H1 (cell line): ENCODE results near the gene GNB3. TPM values are rescaled to one million over a fixed set of nuclear protein-coding genes. Genes with fewer than 3 reads are reported as not detected.

Experiments used
- CTCF ChIA-PET: fragments of 300-600 bp; sonication (Branson Sonifier 250); formaldehyde crosslinking; loops from one replicate; lab custom pipeline; 2021; ENCODE audit not compliant: partially characterized antibody; lab: Charles Lee
- POLR2A ChIA-PET: fragments of 300-600 bp; sonication (Branson Sonifier 250); formaldehyde crosslinking; loops from one replicate; lab custom pipeline; 2021; ENCODE audit warnings: inconsistent platforms; ENCODE audit not compliant: partially characterized antibody; lab: Charles Lee
- DNase-seq, 2 experiments: peaks; one replicate each; pipeline versions ENCODE4 v3.0.0 to v3.0.0-alpha.2; 2010 to 2022; ENCODE audit warnings: low spot score in 2 of 2, low read depth in 1 of 2, mixed read lengths in 1 of 2
- FAIRE-seq: peaks from 2 replicates; lab custom pipeline; 2011; peaks lifted over from hg19 to GRCh38; lab: Jason Lieb, UNC
- H2AFZ ChIP-seq: 2 replicates; pipeline ENCODE4 v1.8.1; 2012; ENCODE audit warnings: low read length, inconsistent platforms
- H2AK5ac ChIP-seq: 2 replicates; pipeline ENCODE4 v1.6.1; 2013; ENCODE audit warnings: low read depth, low read length
- H2BK120ac ChIP-seq: replicated peaks from 2 replicates; pipeline ENCODE3; 2013; ENCODE audit warnings: low read depth, low read length, inconsistent platforms
- H2BK12ac ChIP-seq: 2 replicates; pipeline ENCODE4 v1.6.1; 2013; ENCODE audit warnings: low read depth, low read length
- H2BK15ac ChIP-seq: 2 replicates; pipeline ENCODE4 v1.6.1; 2013; ENCODE audit warnings: low read length
- H2BK20ac ChIP-seq: 2 replicates; pipeline ENCODE4 v1.6.1; 2013; ENCODE audit warnings: low read length
- H2BK5ac ChIP-seq: 2 replicates; pipeline ENCODE4 v1.6.1; 2013; ENCODE audit warnings: low read depth, low read length
- H3K14ac ChIP-seq: 2 replicates; pipeline ENCODE4 v1.6.1; 2013; ENCODE audit warnings: inconsistent platforms; ENCODE audit not compliant: insufficient read length
- H3K18ac ChIP-seq: 2 replicates; pipeline ENCODE4 v1.6.1; 2013; ENCODE audit warnings: low read length; ENCODE audit errors: extremely low read depth
- H3K23ac ChIP-seq: 2 replicates; pipeline ENCODE4 v1.6.1; 2013; ENCODE audit warnings: inconsistent platforms; ENCODE audit not compliant: insufficient read length
- H3K23me2 ChIP-seq: 2 replicates; pipeline ENCODE4 v1.6.1; 2013; ENCODE audit warnings: low read depth, low read length
- H3K27ac ChIP-seq: 2 replicates; pipeline ENCODE4 v1.6.1; 2011; ENCODE audit warnings: low read depth, low read length, inconsistent platforms
- H3K27me3 ChIP-seq, 4 experiments: replicated peaks in 1 of 4; 1 replicate in 1 of 4; 2 replicates in 3 of 4; pipeline versions ENCODE4 v1.6.1 to v1.8.1; 2011 to 2013; ENCODE audit warnings: low read length in 3 of 4, mild to moderate bottlenecking in 3 of 4, inconsistent platforms in 2 of 4, mixed read lengths in 2 of 4, moderate library complexity in 1 of 4; ENCODE audit not compliant: control insufficient read depth in 3 of 4, insufficient read depth in 3 of 4; ENCODE audit errors: extremely low read depth in 1 of 4
- H3K36me3 ChIP-seq, 4 experiments: 2 replicates each; pipeline versions ENCODE4 v1.6.1 to v1.8.1; 2011 to 2013; ENCODE audit warnings: mild to moderate bottlenecking in 4 of 4, low read length in 3 of 4, moderate library complexity in 2 of 4, control low read depth in 1 of 4, inconsistent platforms in 1 of 4; ENCODE audit not compliant: insufficient read depth in 4 of 4, control insufficient read depth in 2 of 4
- H3K4ac ChIP-seq: replicated peaks from 2 replicates; pipeline ENCODE3; 2013; ENCODE audit warnings: low read length, low read depth, mixed read lengths, inconsistent platforms; ENCODE audit not compliant: insufficient read length
- H3K4me1 ChIP-seq, 4 experiments: replicated peaks in 1 of 4; 1 replicate in 1 of 4; 2 replicates in 3 of 4; pipeline versions ENCODE4 v1.6.1 to v1.8.1; 2011 to 2013; ENCODE audit warnings: low read length in 3 of 4, inconsistent platforms in 2 of 4, mixed read lengths in 1 of 4; ENCODE audit not compliant: insufficient read depth in 4 of 4, control insufficient read depth in 3 of 4
- H3K4me2 ChIP-seq, 2 experiments: 2 replicates each; pipeline versions ENCODE4 v1.6.1 to v1.8.1; 2011 to 2013; ENCODE audit warnings: low read depth in 2 of 2, low read length in 2 of 2, control low read depth in 1 of 2, inconsistent platforms in 1 of 2, mild to moderate bottlenecking in 1 of 2; ENCODE audit not compliant: insufficient read depth in 1 of 2
- H3K4me3 ChIP-seq, 4 experiments: fragments of 200-600, 300-600 bp in 1 of 4; sonication (generic), shearing (Covaris generic), sonication (Bioruptor Twin) in 1 of 4; 2 replicates each; pipeline versions ENCODE4 v1.5.1 to v1.8.1; 2011 to 2016; ENCODE audit warnings: low read length in 4 of 4, low read depth in 3 of 4, control low read depth in 2 of 4, inconsistent platforms in 2 of 4, mild to moderate bottlenecking in 2 of 4, mixed read lengths in 1 of 4, moderate library complexity in 1 of 4; ENCODE audit not compliant: insufficient read depth in 2 of 4; ENCODE audit errors: extremely low read depth in 1 of 4
- H3K56ac ChIP-seq: replicated peaks from 2 replicates; pipeline ENCODE3; 2013; ENCODE audit warnings: low read depth, mild to moderate bottlenecking, mixed read lengths, low read length, inconsistent platforms; ENCODE audit not compliant: insufficient read length
- H3K79me1 ChIP-seq: 2 replicates; pipeline ENCODE4 v1.6.1; 2013; ENCODE audit warnings: low read depth, low read length, control low read depth
- H3K79me2 ChIP-seq, 2 experiments: 2 replicates each; pipeline versions ENCODE4 v1.6.1 to v1.8.1; 2012 to 2013; ENCODE audit warnings: low read length in 2 of 2, mild to moderate bottlenecking in 2 of 2, inconsistent platforms in 1 of 2; ENCODE audit not compliant: insufficient read depth in 2 of 2, control insufficient read depth in 1 of 2
- H3K9ac ChIP-seq, 4 experiments: replicated peaks in 1 of 4; 1 replicate in 1 of 4; 2 replicates in 3 of 4; pipeline versions ENCODE4 v1.6.1 to v1.8.1; 2011 to 2013; ENCODE audit warnings: low read depth in 3 of 4, low read length in 3 of 4, control low read depth in 2 of 4, mild to moderate bottlenecking in 2 of 4, moderate library complexity in 2 of 4, inconsistent platforms in 1 of 4; ENCODE audit errors: extremely low read depth in 1 of 4
- H3K9me3 ChIP-seq, 2 experiments: 2 replicates each; pipeline versions ENCODE4 v1.6.1 to v1.8.1; 2012 to 2013; ENCODE audit warnings: mild to moderate bottlenecking in 2 of 2, moderate library complexity in 2 of 2, control low read depth in 1 of 2, inconsistent platforms in 1 of 2, low read depth in 1 of 2, low read length in 1 of 2, mixed read lengths in 1 of 2; ENCODE audit not compliant: insufficient read depth in 2 of 2
- H4K20me1 ChIP-seq, 2 experiments: replicated peaks in 1 of 2; 2 replicates each; pipeline versions ENCODE3 to v1.8.1; 2011 to 2013; ENCODE audit warnings: inconsistent platforms in 2 of 2, low read length in 2 of 2, mild to moderate bottlenecking in 1 of 2; ENCODE audit not compliant: insufficient read depth in 2 of 2, control insufficient read depth in 1 of 2
- H4K5ac ChIP-seq: 2 replicates; pipeline ENCODE4 v1.6.1; 2013; ENCODE audit warnings: low read length, low read depth, mixed read lengths, inconsistent platforms; ENCODE audit not compliant: insufficient read length
- H4K8ac ChIP-seq: 2 replicates; pipeline ENCODE4 v1.8.0; 2013; ENCODE audit warnings: mild to moderate bottlenecking, moderate library complexity, low read length, inconsistent platforms; ENCODE audit not compliant: insufficient read depth; ENCODE audit errors: extremely low read depth
- H4K91ac ChIP-seq: replicated peaks from 2 replicates; pipeline ENCODE3; 2013; ENCODE audit warnings: low read length, mixed read lengths, inconsistent platforms; ENCODE audit not compliant: insufficient read length
- EGR1 ChIP-seq: IDR thresholded peaks from 2 replicates; pipeline ENCODE4 v1.6.1; 2011; ENCODE audit warnings: low read depth, low read length, borderline replicate concordance
- EP300 ChIP-seq, 2 experiments: IDR thresholded peaks; 1 replicate in 1 of 2; 2 replicates in 1 of 2; pipeline ENCODE4 v1.6.1; 2011 to 2012; ENCODE audit warnings: low read depth in 2 of 2, low read length in 2 of 2, mild to moderate bottlenecking in 2 of 2, borderline replicate concordance in 1 of 2, inconsistent platforms in 1 of 2, moderate library complexity in 1 of 2
- JUN ChIP-seq: IDR thresholded peaks from 2 replicates; pipeline ENCODE4 v1.6.1; 2011; ENCODE audit warnings: low read depth, mild to moderate bottlenecking, improper control_type of control experiment, low read length
- MAFK ChIP-seq: IDR thresholded peaks from 2 replicates; pipeline ENCODE4 v1.6.1; 2012; ENCODE audit warnings: low read depth, mild to moderate bottlenecking, improper control_type of control experiment, low read length
- MAX ChIP-seq: IDR thresholded peaks from 2 replicates; pipeline ENCODE4 v1.6.1; 2012; ENCODE audit warnings: inconsistent platforms
- POLR2A ChIP-seq, 2 experiments: IDR thresholded peaks; 1 replicate in 1 of 2; 2 replicates in 1 of 2; pipeline ENCODE4 v1.6.1; 2011; ENCODE audit warnings: low read depth in 2 of 2, low read length in 2 of 2, mild to moderate bottlenecking in 2 of 2; ENCODE audit errors: control extremely low read depth in 1 of 2
- SP2 ChIP-seq: IDR thresholded peaks from 2 replicates; pipeline ENCODE4 v1.6.1; 2012; ENCODE audit warnings: mild to moderate bottlenecking, low read length, inconsistent platforms
- TAF1 ChIP-seq: IDR thresholded peaks from 2 replicates; pipeline ENCODE4 v1.6.1; 2011; ENCODE audit warnings: mild to moderate bottlenecking, low read depth, low read length
- TCF12 ChIP-seq: IDR thresholded peaks from 2 replicates; pipeline ENCODE4 v1.6.1; 2011; ENCODE audit warnings: low read depth, mild to moderate bottlenecking, low read length
- USF2 ChIP-seq: IDR thresholded peaks from 2 replicates; pipeline ENCODE4 v1.6.1; 2011; ENCODE audit warnings: low read length, improper control_type of control experiment
- ZNF274 ChIP-seq: IDR thresholded peaks from 2 replicates; pipeline ENCODE4 v1.7.0; 2012; ENCODE audit warnings: low read length, borderline replicate concordance; ENCODE audit errors: extremely low read depth
- WGBS, 2 experiments: shearing (Covaris generic) in 1 of 2; methylation state at CpG; one replicate each; pipeline versions ENCODE4 v1.1.6 to v1.1.7; 2013 to 2015; ENCODE audit warnings: low lambda C conversion rate in 2 of 2, mixed read lengths in 2 of 2, inconsistent platforms in 1 of 2, low coverage in 1 of 2, missing lambda C conversion rate in 1 of 2; ENCODE audit not compliant: insufficient replicate concordance in 2 of 2, insufficient coverage in 1 of 2, insufficient read length in 1 of 2; ENCODE audit errors: extremely low coverage in 1 of 2, missing lambda C conversion rate in 1 of 2; 5-methylcytosine and 5-hydroxymethylcytosine counted together
- polyA plus RNA-seq, 7 experiments: library from polyadenylated mRNA; depleted of rRNA in 3 of 7; stranded (reverse) in 5 of 7; unstranded in 2 of 7; fragments of >200 nt in 5 of 7; fragments of 200-250 nt in 2 of 7; gene quantifications; 1 replicate in 5 of 7; 2 replicates in 1 of 7; 4 replicates in 1 of 7; pipeline versions ENCODE4 v1.2.1 to v1.2.3, GENCODE V29; 2011 to 2013; ENCODE audit warnings: missing spikeins in 2 of 7, mixed read lengths in 2 of 7
- total RNA-seq: library from RNA; stranded (reverse); fragmentation: NEBNext Ultra II Directional; extraction: Animal tissue kit (Norgen Biotek cat#: 25700); gene quantifications from 2 replicates; pipeline ENCODE4 v1.2.1, GENCODE V29; 2021

GNB3 gene
- total and polyA plus RNA-seq, 2 of the 8 experiments (the other 6 are each of a cell fraction or from before 2014, with no cell fraction given): 9.9 TPM

- Histone ChIP-seq H3K4me1 (peaks cover 4 to 18% (median 10%) of the 10 kb centered on the region in 4 experiments), H3K36me3 (peaks cover 17 to 41% (median 33%) of the 10 kb centered on the region in 4 experiments), H3K23me2 (peaks cover 9% of the 10 kb centered on the region; the same call in 1 of the 2 replicates), H2AK5ac (no peak overlapping the region), H3K9ac (no peak overlapping the region), H4K20me1 (peaks cover 0 to 4% of the 10 kb centered on the region in 2 experiments), H3K4me3 (no peak overlapping the region), H3K79me2 (peaks cover 0 to 9% of the 10 kb centered on the region in 2 experiments; a peak in 1 of 4 replicates), H2BK15ac (no peak overlapping the region), H3K27ac (no peak overlapping the region), H3K4ac (no peak overlapping the region), H3K4me2 (no peak overlapping the region), H4K91ac (no peak overlapping the region), H2BK20ac (no peak overlapping the region), H3K56ac (no peak overlapping the region), H3K27me3 (no peaks in the 10 kb centered on the region; a peak in 2 of 7 replicates), H2BK5ac (no peak overlapping the region), H4K8ac (no peak overlapping the region), H2AFZ (no peak overlapping the region), H4K5ac (no peak overlapping the region), H3K23ac (no peak overlapping the region), H3K79me1 (peaks cover 4% of the 10 kb centered on the region), H3K14ac (no peak overlapping the region), H2BK12ac (no peak overlapping the region), H2BK120ac (no peak overlapping the region), H3K9me3 (no peaks in the 10 kb centered on the region), H3K18ac (no peak overlapping the region)
- ChIA-PET POLR2A (interaction anchor here (1.1 to 27.1 kb wide), 6 partner anchors 10 to 79 kb away, joined by 3 to 388 read pairs (median 14); partner anchors contain the start of genes CDCA3, GNB3, GPR162 and MLF2), CTCF (interaction anchor here (0.6 to 23.7 kb wide), 6 partner anchors 16 to 268 kb away, joined by 3 to 532 read pairs (median 148); partner anchors contain the start of genes CD4, CDCA3, GNB3 and LAG3)
- WGBS, 2 experiments: 91% methylated on average over 12 of the region's 12 CpGs; no CpG with 5 or more reads in 1 of the 2 experiments
- DNase-seq: no peak
- no peak for FAIRE-seq
- TF ChIP-seq EP300 (IDR thresholded peaks at IDR 0.05; ENCODE audit: borderline replicate concordance in 1 of 2, low read depth in 2 of 2, low read length in 2 of 2) (no peak), POLR2A (IDR thresholded peaks at IDR 0.05; ENCODE audit: control extremely low read depth in 1 of 2, low read depth in 2 of 2, low read length in 2 of 2) (no peak), TCF12 (no peak), TAF1 (no peak), ZNF274 (no peak), JUN (no peak), MAFK (no peak), MAX (no peak), EGR1 (no peak), SP2 (no peak), USF2 (no peak)
Measured at GRCh38 chr12:6831450-6831995, 9.2 kb upstream of the GNB3 start.
